Panc1 (cell line): ENCODE data around the gene SLC4A5.

Source experiments
- CTCF ChIP-seq: fragments of 450-650 bp; IDR thresholded peaks from 2 replicates; pipeline ENCODE4 v1.5.1; 2017; ENCODE audit warnings: mild to moderate bottlenecking
- POLR2AphosphoS5 ChIP-seq: IDR thresholded peaks from 2 replicates; pipeline ENCODE4 v1.6.1; 2012; ENCODE audit warnings: mild to moderate bottlenecking, low read depth, low read length, moderate library complexity
- REST ChIP-seq, 2 experiments: IDR thresholded peaks; 2 replicates each; pipeline ENCODE4 v1.6.1; 2011 to 2012; ENCODE audit warnings: low read depth in 2 of 2, control low read depth in 1 of 2, low read length in 1 of 2, mild to moderate bottlenecking in 1 of 2, moderate library complexity in 1 of 2; ENCODE audit not compliant: insufficient read depth in 1 of 2
- SIN3A ChIP-seq: IDR thresholded peaks from 2 replicates; pipeline ENCODE4 v1.6.1; 2012; ENCODE audit warnings: low read depth, mild to moderate bottlenecking, low read length, moderate library complexity, borderline replicate concordance; ENCODE audit not compliant: insufficient read depth

GRCh38 chr2:74198461-74199274, 144.5 kb downstream of the SLC4A5 start, which contains the start of gene MTHFD2:
- TF ChIP-seq CTCF: peak; percentile 86
- TF ChIP-seq POLR2AphosphoS5: peak; percentile 98
- 0 out of 4 replicates have a peak, but pooled peaks of 1 of the 2 experiments have one; percentile 43 for TF ChIP-seq REST (IDR thresholded peaks at IDR 0.05; ENCODE audit: insufficient read depth in 1 of 2, low read depth in 2 of 2, low read length in 1 of 2)
- peak; percentile 83 for TF ChIP-seq SIN3A
